ENCODE data around the gene NSG2. TPM values are rescaled to one million over a fixed set of nuclear protein-coding genes. Genes with fewer than 3 reads are reported as not detected.

NSG2 gene
- total RNA-seq, 4 donors from 2014 or later, result 3.4 to 5.4 (median 3.9) TPM

- TF ChIP-seq POLR2A (IDR thresholded peaks at IDR 0.05; ENCODE audit: low read depth) (no peak), CTCF (IDR thresholded peaks at IDR 0.05) (no peak), POLR2AphosphoS5 (IDR thresholded peaks at IDR 0.05) (no peak), EP300 (IDR thresholded peaks at IDR 0.05) (no peak)
- Histone ChIP-seq H3K27me3 (peaks cover 0 to 21% (median 0%) of the 10 kb centered on the region in 4 donors), H3K4me3 (no peak overlapping the region), H3K4me1 (no peaks in the 10 kb centered on the region), H3K27ac (replicated peaks in 1 of 4) (no peak overlapping the region), H3K36me3 (no peaks in the 10 kb centered on the region), H3K9me3 (no peaks in the 10 kb centered on the region)
- no peak for DNase-seq (ENCODE audit: extremely low spot score)
- WGBS, result 60% methylated on average over 8 of the region's 8 CpGs
- intact Hi-C loops (cut with DNase I), result no loop called here
Measured at GRCh38 chr5:174084691-174085154, 39.2 kb downstream of the NSG2 start.

GRCh38 chr5:174086751-174087150, 41.2 kb downstream of the NSG2 start:
- Histone ChIP-seq H3K4me3 (no peak overlapping the region), H3K27me3 (peaks cover 0 to 27% (median 0%) of the 10 kb centered on the region in 4 donors), H3K4me1 (no peaks in the 10 kb centered on the region), H3K9me3 (no peaks in the 10 kb centered on the region), H3K27ac (replicated peaks in 1 of 4) (no peak overlapping the region), H3K36me3 (no peaks in the 10 kb centered on the region)
- intact Hi-C loops (cut with DNase I), result no loop called here
- WGBS, result 83% methylated on average over 5 of the region's 5 CpGs
- no peak for DNase-seq (ENCODE audit: extremely low spot score)
- no peak for TF ChIP-seq EP300 (IDR thresholded peaks at IDR 0.05)
- TF ChIP-seq CTCF (IDR thresholded peaks at IDR 0.05), result no peak
- no peak for TF ChIP-seq POLR2A (IDR thresholded peaks at IDR 0.05; ENCODE audit: low read depth)
- TF ChIP-seq POLR2AphosphoS5 (IDR thresholded peaks at IDR 0.05), result no peak

- 100% methylated on average over 1 of the region's 1 CpG for WGBS
- intact Hi-C loops (cut with DNase I), result no loop called here
- no peak for TF ChIP-seq POLR2A (IDR thresholded peaks at IDR 0.05; ENCODE audit: low read depth)
Measured at GRCh38 chr5:174087783-174088182, 42.3 kb downstream of the NSG2 start.

GRCh38 chr5:174090129-174090528, 44.6 kb downstream of the NSG2 start:
- Histone ChIP-seq H3K27me3 (peaks cover 0 to 15% (median 0%) of the 10 kb centered on the region in 4 donors), H3K36me3 (no peaks in the 10 kb centered on the region), H3K27ac (replicated peaks in 1 of 4) (no peak overlapping the region), H3K9me3 (no peaks in the 10 kb centered on the region), H3K4me1 (no peaks in the 10 kb centered on the region), H3K4me3 (no peak overlapping the region)
- intact Hi-C loops (cut with DNase I), result no loop called here
- DNase-seq (ENCODE audit: extremely low spot score), result no peak
- WGBS, result 79% methylated on average over 10 of the region's 10 CpGs
- TF ChIP-seq EP300 (IDR thresholded peaks at IDR 0.05) (no peak), CTCF (IDR thresholded peaks at IDR 0.05) (no peak), POLR2AphosphoS5 (IDR thresholded peaks at IDR 0.05) (no peak), POLR2A (IDR thresholded peaks at IDR 0.05; ENCODE audit: low read depth) (no peak)

More at GRCh38 chr5:174087783-174088182, 42.3 kb downstream of the NSG2 start:
- H3K4me1 ChIP-seq, result no peaks in the 10 kb centered on the region
- H3K27me3 ChIP-seq, result peaks cover 0 to 27% (median 0%) of the 10 kb centered on the region in 4 donors
- H3K36me3 ChIP-seq, result no peaks in the 10 kb centered on the region
- no peak for DNase-seq (ENCODE audit: extremely low spot score)
- H3K9me3 ChIP-seq, result no peaks in the 10 kb centered on the region
- no peak overlapping the region for H3K27ac ChIP-seq (replicated peaks in 1 of 4)
- no peak overlapping the region for H3K4me3 ChIP-seq

GRCh38 chr5:174093123-174093522, 47.6 kb downstream of the NSG2 start:
- no peak overlapping the region for H3K4me3 ChIP-seq
- 93% methylated on average over 5 of the region's 5 CpGs for WGBS
- no peaks in the 10 kb centered on the region for H3K9me3 ChIP-seq
- H3K27me3 ChIP-seq, result peaks cover 0 to 19% (median 0%) of the 10 kb centered on the region in 4 donors
- no peak overlapping the region for H3K27ac ChIP-seq (replicated peaks in 1 of 4)
- TF ChIP-seq EP300 (IDR thresholded peaks at IDR 0.05) (no peak), POLR2AphosphoS5 (IDR thresholded peaks at IDR 0.05) (no peak), POLR2A (IDR thresholded peaks at IDR 0.05; ENCODE audit: low read depth) (no peak), CTCF (IDR thresholded peaks at IDR 0.05) (no peak)
- no peak for DNase-seq (ENCODE audit: extremely low spot score)
- no peaks in the 10 kb centered on the region for H3K4me1 ChIP-seq
- no peaks in the 10 kb centered on the region for H3K36me3 ChIP-seq
- intact Hi-C loops (cut with DNase I), result no loop called here

Measured in esophagus muscularis mucosa (tissue), 4 donors.